B cell (primary cell): Measurements from ENCODE around the gene FXYD2. TPM values are rescaled to one million over a fixed set of nuclear protein-coding genes. Genes with fewer than 3 reads are reported as not detected.
A peak's percentile ranks its signal among the peaks of the same experiment; 100 is the strongest.

Experiments
- ATAC-seq: fragments of 200-7000 bp; cut with Tn5 transposase; one replicate; pipeline ENCODE4 v1.10.0; 2021; ENCODE audit warnings: low read depth, mild to moderate bottlenecking, moderate number of reproducible peaks, moderate library complexity
- CTCF ChIA-PET: fragments of 350-600 bp; sonication (Branson Sonifier 250); formaldehyde crosslinking; loops from one replicate; lab custom pipeline; 2021; ENCODE audit warnings: antibody characterized with exemption, inconsistent platforms; lab: Charles Lee
- POLR2A ChIA-PET: fragments of 350-600 bp; sonication (Branson Sonifier 250); formaldehyde crosslinking; loops from one replicate; lab custom pipeline; 2021; ENCODE audit warnings: antibody characterized with exemption; lab: Charles Lee
- DNase-seq: peaks from one replicate; pipeline ENCODE4 v3.0.0; 2013
- H2AFZ ChIP-seq: 2 replicates; pipeline ENCODE4 v1.6.1; 2012; ENCODE audit warnings: mild to moderate bottlenecking, low read depth, low read length; ENCODE audit not compliant: insufficient read depth, poor library complexity, severe bottlenecking
- H3K27ac ChIP-seq, 2 donors: 1 replicate in 1 of 2; 2 replicates in 1 of 2; pipeline ENCODE4 v1.5.1; 2012 to 2013; ENCODE audit warnings: low read length in 2 of 2, mild to moderate bottlenecking in 2 of 2, moderate library complexity in 1 of 2
- H3K27me3 ChIP-seq, 4 experiments: fragments of 200-600 bp in 1 of 4; sonication (generic) in 1 of 4; replicated peaks in 1 of 4; 1 replicate in 2 of 4; 2 replicates in 2 of 4; pipeline versions ENCODE4 v1.6.1 to v1.7.0; 2013 to 2016; ENCODE audit warnings: low read length in 3 of 4, mild to moderate bottlenecking in 2 of 4, mixed read lengths in 1 of 4, moderate library complexity in 1 of 4; ENCODE audit not compliant: insufficient read depth in 4 of 4, control insufficient read depth in 3 of 4; ENCODE audit errors: control extremely low read depth in 1 of 4
- H3K36me3 ChIP-seq, 2 experiments: replicated peaks in 1 of 2; 1 replicate in 1 of 2; 2 replicates in 1 of 2; pipeline versions ENCODE4 v1.6.1 to v1.7.1; 2013; ENCODE audit warnings: low read length in 1 of 2; ENCODE audit not compliant: insufficient read depth in 2 of 2, control insufficient read depth in 1 of 2; ENCODE audit errors: control extremely low read depth in 1 of 2, extremely low read depth in 1 of 2
- H3K4me1 ChIP-seq, 2 donors: fragments of 200-600 bp in 1 of 2; sonication (generic) in 1 of 2; 1 replicate in 1 of 2; 2 replicates in 1 of 2; pipeline versions ENCODE4 v1.5.1 to v1.6.1; 2013 to 2017; ENCODE audit warnings: low read length in 2 of 2; ENCODE audit not compliant: control insufficient read depth in 2 of 2, insufficient read depth in 2 of 2
- H3K4me2 ChIP-seq: replicated peaks from 2 replicates; pipeline ENCODE3; 2012; ENCODE audit warnings: mild to moderate bottlenecking, low read depth, low read length; ENCODE audit not compliant: poor library complexity, severe bottlenecking
- H3K4me3 ChIP-seq, 5 experiments: fragments of 200-600 bp in 1 of 5; sonication (generic) in 1 of 5; 1 replicate in 3 of 5; 2 replicates in 2 of 5; pipeline versions ENCODE4 v1.5.1 to v1.7.0; 2011 to 2016; ENCODE audit warnings: low read length in 4 of 5, mild to moderate bottlenecking in 4 of 5, low read depth in 2 of 5, control low read depth in 1 of 5, moderate library complexity in 1 of 5; ENCODE audit not compliant: insufficient read depth in 1 of 5; ENCODE audit errors: control extremely low read depth in 1 of 5, extremely low read depth in 1 of 5
- H3K79me2 ChIP-seq: fragments of 200-600 bp; sonication (generic); one replicate; pipeline ENCODE4 v1.6.0; 2016; ENCODE audit warnings: low read length; ENCODE audit not compliant: control insufficient read depth, insufficient read depth
- H3K9ac ChIP-seq: fragments of 200-600 bp; sonication (generic); 2 replicates; pipeline ENCODE4 v1.6.1; 2017; ENCODE audit warnings: mild to moderate bottlenecking, low read length, moderate library complexity
- H3K9me3 ChIP-seq, 3 donors: one replicate each; pipeline versions ENCODE4 v1.6.1 to v1.7.1; 2013; ENCODE audit warnings: low read length in 2 of 3; ENCODE audit not compliant: control insufficient read depth in 2 of 3, insufficient read depth in 1 of 3; ENCODE audit errors: control extremely low read depth in 1 of 3
- H4K20me1 ChIP-seq: 2 replicates; pipeline ENCODE4 v1.6.0; 2012; ENCODE audit warnings: mild to moderate bottlenecking, low read length; ENCODE audit not compliant: insufficient read depth, control insufficient read depth, poor library complexity, severe bottlenecking
- H3K27ac Mint-ChIP-seq: one replicate; pipeline ENCODE4 v1.8.0; 2021; ENCODE audit warnings: mixed read lengths
- H3K27me3 Mint-ChIP-seq: one replicate; pipeline ENCODE4 v1.8.0; 2021; ENCODE audit warnings: mixed read lengths
- H3K4me1 Mint-ChIP-seq: one replicate; pipeline ENCODE4 v1.8.0; 2021; ENCODE audit warnings: mixed read lengths
- H3K4me3 Mint-ChIP-seq: one replicate; pipeline ENCODE4 v1.8.0; 2021; ENCODE audit warnings: mixed read lengths
- H3K9me3 Mint-ChIP-seq: one replicate; pipeline ENCODE4 v1.8.0; 2022; ENCODE audit warnings: mixed read lengths; ENCODE audit not compliant: insufficient read depth
- EZH2 ChIP-seq: IDR thresholded peaks from 2 replicates; pipeline ENCODE4 v1.6.1; 2012; ENCODE audit warnings: borderline replicate concordance, low read depth, mild to moderate bottlenecking, moderate library complexity, low read length; ENCODE audit not compliant: insufficient read depth, poor library complexity, severe bottlenecking
- WGBS: methylation state at CpG from one replicate; pipeline ENCODE4 v1.1.5; 2013; ENCODE audit warnings: missing lambda C conversion rate; ENCODE audit not compliant: insufficient coverage; 5-methylcytosine and 5-hydroxymethylcytosine counted together
- intact Hi-C: fragments of 100-400 bp; cut with micrococcal nuclease; formaldehyde crosslinking; loops from one replicate; pipeline ENCODE4 v1.10.0; 2022
- polyA plus RNA-seq: library from polyadenylated mRNA; depleted of rRNA; stranded (reverse); fragments of >200 nt; gene quantifications from 2 replicates; pipeline ENCODE4 v1.2.3, GENCODE V29; 2012
- total RNA-seq, 2 donors: library from RNA; stranded (reverse); fragments of 120-200 nt in 1 of 2; gene quantifications; 1 replicate in 1 of 2; 2 replicates in 1 of 2; pipeline versions ENCODE4 v1.2.3 to v1.2.4, GENCODE V29; 2013 to 2022
- TF ChIP-seq, protein P1 (sequence below): fragments of 200-600 bp; IDR thresholded peaks from one replicate; pipeline ENCODE4 v1.8.0; 2022; ENCODE audit warnings: antibody characterized with exemption, mild to moderate bottlenecking

The FXYD2 gene
- total and polyA plus RNA-seq, 2 donors (not counting 1 experiment from before 2014, with no cell fraction given) = 0.61 to 19.5 TPM

DNA sequence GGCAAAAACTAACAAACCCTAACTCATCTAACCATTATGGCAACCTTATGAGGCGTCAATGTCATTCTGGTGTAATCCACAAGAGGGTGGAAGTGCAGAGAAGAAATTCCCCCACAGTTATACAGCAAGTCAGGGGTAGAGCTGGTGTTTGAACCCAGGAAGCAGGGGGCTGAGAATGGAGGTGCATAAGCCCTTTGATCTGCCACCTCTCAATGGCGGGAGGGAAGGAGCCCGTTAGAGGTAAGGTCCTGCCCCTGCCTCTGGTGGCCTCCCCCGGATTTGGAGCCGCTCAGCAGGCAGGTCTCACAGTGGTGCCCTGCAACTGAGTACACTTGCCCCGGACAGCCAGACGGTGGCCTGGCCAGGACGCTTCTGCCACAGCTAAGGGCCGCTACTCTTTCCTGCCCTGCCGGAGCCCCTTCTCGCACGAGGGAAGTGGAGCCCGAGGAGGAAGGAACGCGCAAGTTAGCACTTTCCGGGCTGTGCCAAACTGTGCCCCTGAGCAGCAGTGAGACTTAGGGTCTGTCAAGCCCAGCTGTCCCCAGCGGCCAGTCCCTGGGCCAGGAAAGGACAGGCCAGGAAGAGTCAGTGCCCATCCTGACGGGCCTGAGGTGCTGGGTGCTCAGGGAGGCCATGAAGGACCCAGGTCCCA is 1.1 kb downstream of the FXYD2 start:
- peaks cover 29% of the 10 kb centered on the region for H3K4me1 Mint-ChIP-seq

More for the DNA sequence above, 1.1 kb downstream of the FXYD2 start:
- Histone ChIP-seq H3K4me3 (no peak overlapping the region), H3K27me3 (peaks cover 0 to 53% (median 11%) of the 10 kb centered on the region in 4 experiments), H3K9ac (no peak overlapping the region), H4K20me1 (no peaks in the 10 kb centered on the region), H3K4me2 (peak overlapping the region; percentile 43), H3K4me1 (peaks cover 25 to 32% of the 10 kb centered on the region in 2 donors), H3K79me2 (no peaks in the 10 kb centered on the region), H3K27ac (no peak overlapping the region), H3K36me3 (no peaks in the 10 kb centered on the region), H2AFZ (peak overlapping the region; percentile 22), H3K9me3 (peaks cover 0 to 5% (median 0%) of the 10 kb centered on the region in 3 donors)
- CTCF ChIA-PET = interaction anchor here (0.7 to 15.4 kb wide), 12 partner anchors 9 to 348 kb away, joined by 3 to 462 read pairs (median 4); no protein-coding TSS in a partner anchor
- TF ChIP-seq EZH2 = no peak
- TF ChIP-seq, protein P1, sequence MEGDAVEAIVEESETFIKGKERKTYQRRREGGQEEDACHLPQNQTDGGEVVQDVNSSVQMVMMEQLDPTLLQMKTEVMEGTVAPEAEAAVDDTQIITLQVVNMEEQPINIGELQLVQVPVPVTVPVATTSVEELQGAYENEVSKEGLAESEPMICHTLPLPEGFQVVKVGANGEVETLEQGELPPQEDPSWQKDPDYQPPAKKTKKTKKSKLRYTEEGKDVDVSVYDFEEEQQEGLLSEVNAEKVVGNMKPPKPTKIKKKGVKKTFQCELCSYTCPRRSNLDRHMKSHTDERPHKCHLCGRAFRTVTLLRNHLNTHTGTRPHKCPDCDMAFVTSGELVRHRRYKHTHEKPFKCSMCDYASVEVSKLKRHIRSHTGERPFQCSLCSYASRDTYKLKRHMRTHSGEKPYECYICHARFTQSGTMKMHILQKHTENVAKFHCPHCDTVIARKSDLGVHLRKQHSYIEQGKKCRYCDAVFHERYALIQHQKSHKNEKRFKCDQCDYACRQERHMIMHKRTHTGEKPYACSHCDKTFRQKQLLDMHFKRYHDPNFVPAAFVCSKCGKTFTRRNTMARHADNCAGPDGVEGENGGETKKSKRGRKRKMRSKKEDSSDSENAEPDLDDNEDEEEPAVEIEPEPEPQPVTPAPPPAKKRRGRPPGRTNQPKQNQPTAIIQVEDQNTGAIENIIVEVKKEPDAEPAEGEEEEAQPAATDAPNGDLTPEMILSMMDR = peak; percentile 37
- no peak overlapping the region for H3K27ac Mint-ChIP-seq
- POLR2A ChIA-PET = interaction anchor here (0.8 to 0.9 kb wide), 2 partner anchors 11 to 128 kb away, joined by 3 to 4 read pairs; no protein-coding TSS in a partner anchor
- peaks cover 41% of the 10 kb centered on the region for H3K27me3 Mint-ChIP-seq
- 23% methylated on average over 17 of the region's 18 CpGs for WGBS
- ATAC-seq = peak; percentile 29
- DNase-seq = no peak
- no peak overlapping the region for H3K4me3 Mint-ChIP-seq
- H3K9me3 Mint-ChIP-seq = no peaks in the 10 kb centered on the region
- intact Hi-C loops = no loop called here
